ENCODE data around the gene WASL.

DNA sequence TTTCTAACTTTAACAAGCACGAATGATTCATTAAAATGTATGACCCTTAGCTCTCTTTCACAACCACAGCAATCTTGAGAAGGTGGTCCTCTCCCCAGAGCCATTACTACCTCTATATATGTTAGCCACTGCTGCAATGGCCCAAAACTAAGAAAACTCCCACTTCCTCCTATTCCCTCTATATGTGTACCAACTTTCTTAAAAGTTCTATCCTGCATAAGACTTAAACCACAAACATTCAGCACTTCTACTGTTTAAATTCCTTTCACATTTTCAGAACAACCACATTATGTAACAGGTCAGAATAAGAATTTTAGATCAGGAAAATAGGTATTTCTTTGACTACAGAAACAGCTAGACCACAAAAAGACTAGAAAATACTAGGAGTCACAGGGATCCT, 36.2 kb downstream of the WASL start:
- no peak for TF ChIP-seq POLR2A (IDR thresholded peaks at IDR 0.05; ENCODE audit: low read length)
- no peak for TF ChIP-seq GATA1 (IDR thresholded peaks at IDR 0.05; ENCODE audit: low read depth, low read length)

Measured in erythroblast (primary cell).